Activated T-cell treated with anti-CD3 and anti-CD28 coated beads, Interleukin-2, amount 50 U/mL, for 24 hours (primary cell): ENCODE data around the gene TNPO3.
"Not testable (repeated sequence)": the region's sequence is repeated elsewhere in the genome, so short reads cannot be mapped to it uniquely, and the experiment has no call there.

ENCODE experiments used
- DNase-seq: peaks from one replicate; pipeline ENCODE4 v3.0.0-alpha.2; 2020
- H3K27ac Mint-ChIP-seq: 2 replicates; pipeline ENCODE4 v1.8.0; 2020; ENCODE audit warnings: mild to moderate bottlenecking, mixed read lengths
- H3K27me3 Mint-ChIP-seq: 2 replicates; pipeline ENCODE4 v1.8.0; 2020; ENCODE audit warnings: mixed read lengths
- H3K36me3 Mint-ChIP-seq: 2 replicates; pipeline ENCODE4 v1.8.0; 2020; ENCODE audit warnings: low read depth, mixed read lengths
- H3K4me1 Mint-ChIP-seq: 2 replicates; pipeline ENCODE4 v1.8.0; 2020; ENCODE audit warnings: low read depth, mixed read lengths
- H3K4me3 Mint-ChIP-seq: 2 replicates; pipeline ENCODE4 v1.8.0; 2020; ENCODE audit warnings: mild to moderate bottlenecking, moderate library complexity, mixed read lengths
- H3K9me3 Mint-ChIP-seq: 2 replicates; pipeline ENCODE4 v1.8.0; 2020; ENCODE audit warnings: mixed read lengths

The TNPO3 gene

GRCh38 chr7:128914566-128915151 is 140.3 kb downstream of the TNPO3 start:
- peaks cover 4% of the 10 kb centered on the region for H3K4me1 Mint-ChIP-seq
- no peaks in the 10 kb centered on the region for H3K36me3 Mint-ChIP-seq
- no peak for DNase-seq
- H3K27me3 Mint-ChIP-seq, result peaks cover 67% of the 10 kb centered on the region
- H3K9me3 Mint-ChIP-seq, result no peaks in the 10 kb centered on the region
- H3K27ac Mint-ChIP-seq, result no peak overlapping the region
- H3K4me3 Mint-ChIP-seq, result no peak overlapping the region

- H3K27me3 Mint-ChIP-seq, result peaks cover 74% of the 10 kb centered on the region
- DNase-seq, result no peak
- no peak overlapping the region for H3K4me3 Mint-ChIP-seq
- H3K4me1 Mint-ChIP-seq, result peaks cover 4% of the 10 kb centered on the region
- no peak overlapping the region for H3K27ac Mint-ChIP-seq
- no peaks in the 10 kb centered on the region for H3K36me3 Mint-ChIP-seq
- no peaks in the 10 kb centered on the region for H3K9me3 Mint-ChIP-seq
Observed at GRCh38 chr7:128913870-128914565, 140.9 kb downstream of the TNPO3 start.

DNA sequence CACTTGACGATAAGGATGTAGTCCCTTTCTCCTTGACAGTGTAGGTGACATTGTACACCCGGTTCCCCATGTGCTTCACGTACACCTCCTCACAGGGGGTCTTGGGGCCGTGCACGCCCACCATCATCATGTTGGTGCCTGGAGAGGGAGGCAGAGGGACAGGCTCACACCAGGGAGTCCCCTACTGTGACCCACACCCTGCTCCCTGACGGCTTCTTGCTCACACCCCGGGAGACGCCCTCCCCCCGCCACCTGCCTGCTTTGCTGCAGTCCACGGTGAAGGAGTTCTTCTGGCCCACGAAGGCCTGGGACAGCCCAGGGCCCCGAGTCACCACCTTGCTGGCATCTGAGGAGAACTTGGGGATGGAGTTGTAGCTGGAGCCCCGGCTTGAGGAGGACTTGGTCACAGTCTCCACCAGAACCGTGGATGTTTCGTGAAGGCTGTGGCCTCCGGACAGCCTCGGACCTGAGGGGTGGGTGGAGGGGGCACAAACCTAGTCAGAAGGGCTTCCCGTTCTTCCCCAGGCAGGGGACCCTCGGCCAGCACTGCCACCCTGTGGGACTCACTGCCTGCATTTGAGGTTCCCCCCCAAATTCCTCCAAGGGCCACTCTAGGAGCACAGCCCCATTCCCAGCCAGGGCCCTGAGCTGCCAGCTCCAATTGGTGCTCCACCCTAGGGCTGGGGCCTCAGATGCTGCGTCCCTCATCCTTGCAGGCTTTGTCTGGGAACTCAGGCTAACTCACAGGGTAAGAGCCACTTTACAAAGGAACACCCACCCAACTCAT is 142.0 kb downstream of the TNPO3 start:
- H3K27ac Mint-ChIP-seq, H3K4me1 Mint-ChIP-seq, H3K36me3 Mint-ChIP-seq, H3K9me3 Mint-ChIP-seq, H3K4me3 Mint-ChIP-seq, DNase-seq: not testable (repeated sequence)
- H3K27me3 Mint-ChIP-seq, result peaks cover 75% of the 10 kb centered on the region

- Mint-ChIP-seq H3K27me3 (peaks cover 75% of the 10 kb centered on the region), H3K36me3 (no peaks in the 10 kb centered on the region), H3K4me1 (peaks cover 4% of the 10 kb centered on the region), H3K27ac (no peak overlapping the region), H3K9me3 (no peaks in the 10 kb centered on the region), H3K4me3 (no peak overlapping the region)
- DNase-seq, result no peak
Observed at GRCh38 chr7:128912281-128912680, 142.6 kb downstream of the TNPO3 start.

GRCh38 chr7:128911423-128912031 is 143.4 kb downstream of the TNPO3 start:
- no peak for DNase-seq
- no peaks in the 10 kb centered on the region for H3K9me3 Mint-ChIP-seq

GRCh38 chr7:128910569-128910945 is 144.4 kb downstream of the TNPO3 start, which contains the start of gene KCP:
Gene KCP (minus strand): TSS chr7:128910709. CDS start chr7:128910676, 33 bp downstream.
- Mint-ChIP-seq H3K9me3 (no peaks in the 10 kb centered on the region), H3K36me3 (no peaks in the 10 kb centered on the region), H3K27me3 (peaks cover 68% of the 10 kb centered on the region), H3K4me1 (peaks cover 3% of the 10 kb centered on the region), H3K27ac (no peak within 1 kb of the TSS), H3K4me3 (no peak within 1 kb of the TSS)
- DNase-seq, result no peak

More at GRCh38 chr7:128911423-128912031, 143.4 kb downstream of the TNPO3 start:
- Mint-ChIP-seq H3K4me3 (no peak overlapping the region), H3K36me3 (no peaks in the 10 kb centered on the region), H3K27ac (no peak overlapping the region), H3K27me3 (peaks cover 68% of the 10 kb centered on the region), H3K4me1 (peaks cover 4% of the 10 kb centered on the region)

GRCh38 chr7:128909625-128910568 is 145.0 kb downstream of the TNPO3 start:
- Mint-ChIP-seq H3K27me3 (peaks cover 66% of the 10 kb centered on the region), H3K4me3 (no peak overlapping the region), H3K4me1 (no peaks in the 10 kb centered on the region), H3K27ac (no peak overlapping the region), H3K9me3 (no peaks in the 10 kb centered on the region), H3K36me3 (no peaks in the 10 kb centered on the region)
- no peak for DNase-seq

- Mint-ChIP-seq H3K4me1 (no peaks in the 10 kb centered on the region), H3K27ac (no peak overlapping the region), H3K9me3 (no peaks in the 10 kb centered on the region), H3K36me3 (no peaks in the 10 kb centered on the region), H3K4me3 (no peak overlapping the region), H3K27me3 (peaks cover 61% of the 10 kb centered on the region)
- no peak for DNase-seq
Observed at GRCh38 chr7:128908750-128909624, 145.9 kb downstream of the TNPO3 start.

- Mint-ChIP-seq H3K36me3 (no peaks in the 10 kb centered on the region), H3K27ac (no peak overlapping the region), H3K9me3 (no peaks in the 10 kb centered on the region), H3K27me3 (peaks cover 56% of the 10 kb centered on the region), H3K4me3 (no peak overlapping the region), H3K4me1 (no peaks in the 10 kb centered on the region)
- no peak for DNase-seq
Observed at GRCh38 chr7:128906766-128907559, 147.9 kb downstream of the TNPO3 start.

DNA sequence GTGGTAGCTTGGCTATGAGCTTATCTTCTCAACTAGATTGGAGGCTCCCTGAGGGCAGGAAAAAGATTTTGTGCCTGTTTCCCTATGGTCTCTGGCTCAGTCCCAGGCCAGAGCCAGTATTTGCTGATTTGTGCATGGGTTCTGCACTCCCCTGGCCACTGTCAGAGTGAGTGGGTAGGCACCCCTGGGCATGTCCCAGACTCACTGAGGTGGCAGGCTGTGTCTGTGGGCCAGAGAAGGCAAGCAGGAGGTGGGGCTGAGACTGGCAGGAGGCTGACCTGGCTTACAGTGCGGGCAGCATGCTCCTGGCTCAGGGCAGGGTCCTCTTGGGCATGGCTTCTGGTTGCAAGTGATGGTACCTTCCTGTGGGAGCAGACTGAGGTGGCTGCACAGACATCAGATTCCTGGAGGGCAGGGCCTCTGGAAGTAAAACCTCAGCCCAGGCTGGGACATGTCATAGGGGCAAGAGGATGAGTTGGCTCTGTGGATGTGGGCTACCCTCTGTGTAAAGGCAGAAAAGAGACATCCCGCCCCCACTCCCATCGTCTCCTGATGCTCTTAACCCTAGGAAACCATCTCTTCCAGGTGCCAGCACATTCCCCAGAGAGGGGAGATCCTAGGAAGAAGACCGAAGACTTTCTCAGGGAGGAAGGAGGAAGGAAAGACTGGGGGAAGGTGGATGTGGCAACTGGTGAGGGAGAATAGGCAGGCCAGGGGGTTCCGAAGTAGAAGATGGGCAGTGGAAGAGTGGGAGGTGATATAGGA is 148.7 kb downstream of the TNPO3 start:
- Mint-ChIP-seq H3K9me3 (no peaks in the 10 kb centered on the region), H3K27ac (no peak overlapping the region), H3K27me3 (peaks cover 48% of the 10 kb centered on the region), H3K36me3 (no peaks in the 10 kb centered on the region), H3K4me3 (no peak overlapping the region), H3K4me1 (no peaks in the 10 kb centered on the region)
- no peak for DNase-seq

GRCh38 chr7:128904381-128905197 is 150.3 kb downstream of the TNPO3 start:
- Mint-ChIP-seq H3K36me3 (no peaks in the 10 kb centered on the region), H3K27me3 (peaks cover 36% of the 10 kb centered on the region), H3K4me1 (no peaks in the 10 kb centered on the region), H3K9me3 (no peaks in the 10 kb centered on the region), H3K27ac (no peak overlapping the region), H3K4me3 (no peak overlapping the region)
- peak; percentile 42 for DNase-seq
